Liver (tissue), 9 donors: ENCODE results near the gene MICAL2. TPM values are rescaled to one million over a fixed set of nuclear protein-coding genes. Genes with fewer than 3 reads are reported as not detected.

Source experiments
- DNase-seq: peaks from one replicate; pipeline ENCODE4 v3.0.0-alpha.2; 2017; ENCODE audit warnings: low spot score
- H3K27ac ChIP-seq, 2 donors: one replicate each; pipeline ENCODE4 v1.7.0; 2013; ENCODE audit warnings: inconsistent platforms in 2 of 2, low read length in 2 of 2, control low read depth in 1 of 2, low read depth in 1 of 2, mild to moderate bottlenecking in 1 of 2
- H3K27me3 ChIP-seq, 4 donors: one replicate each; pipeline versions ENCODE4 v1.6.1 to v1.7.0; 2013; ENCODE audit warnings: low read length in 3 of 4, inconsistent platforms in 1 of 4, mild to moderate bottlenecking in 1 of 4, moderate library complexity in 1 of 4; ENCODE audit not compliant: control insufficient read depth in 4 of 4, insufficient read depth in 4 of 4
- H3K36me3 ChIP-seq, 4 donors: one replicate each; pipeline versions ENCODE4 v1.6.1 to v1.7.0; 2013; ENCODE audit warnings: low read length in 3 of 4, mild to moderate bottlenecking in 3 of 4, low read depth in 1 of 4, moderate library complexity in 1 of 4; ENCODE audit not compliant: control insufficient read depth in 4 of 4, insufficient read depth in 3 of 4
- H3K4me1 ChIP-seq, 4 donors: one replicate each; pipeline versions ENCODE4 v1.6.1 to v1.7.0; 2013; ENCODE audit warnings: low read length in 3 of 4, mild to moderate bottlenecking in 3 of 4, moderate library complexity in 1 of 4; ENCODE audit not compliant: control insufficient read depth in 4 of 4, insufficient read depth in 4 of 4
- H3K4me3 ChIP-seq, 3 donors: one replicate each; pipeline versions ENCODE4 v1.6.1 to v1.7.0; 2013; ENCODE audit warnings: low read length in 3 of 3, control low read depth in 1 of 3, low read depth in 1 of 3, mild to moderate bottlenecking in 1 of 3
- H3K9ac ChIP-seq, 2 donors: one replicate each; pipeline ENCODE4 v1.7.0; 2013; ENCODE audit warnings: low read length in 2 of 2, mild to moderate bottlenecking in 2 of 2, moderate library complexity in 2 of 2, control low read depth in 1 of 2, low read depth in 1 of 2
- H3K9me3 ChIP-seq, 4 donors: one replicate each; pipeline versions ENCODE4 v1.6.1 to v1.7.0; 2013; ENCODE audit warnings: low read length in 3 of 4; ENCODE audit not compliant: control insufficient read depth in 4 of 4
- EGR1 ChIP-seq, 2 donors: IDR thresholded peaks; 2 replicates each; pipeline ENCODE4 v1.6.1; 2016 to 2018; ENCODE audit warnings: antibody characterized with exemption in 2 of 2, low read depth in 2 of 2
- FOXA1 ChIP-seq: IDR thresholded peaks from 2 replicates; pipeline ENCODE4 v1.6.1; 2016; ENCODE audit warnings: antibody characterized with exemption
- FOXA2 ChIP-seq: IDR thresholded peaks from 2 replicates; pipeline ENCODE4 v1.6.1; 2016; ENCODE audit warnings: antibody characterized with exemption
- GABPA ChIP-seq, 2 donors: IDR thresholded peaks in 1 of 2; conservative IDR thresholded peaks in 1 of 2; 2 replicates each; pipeline ENCODE4 v1.6.1; 2016; ENCODE audit warnings: antibody characterized with exemption in 2 of 2, mild to moderate bottlenecking in 1 of 2, moderate library complexity in 1 of 2
- HNF4A ChIP-seq, 2 donors: conservative IDR thresholded peaks; 2 replicates each; pipeline ENCODE4 v1.6.1; 2016; ENCODE audit warnings: antibody characterized with exemption in 2 of 2, mild to moderate bottlenecking in 2 of 2
- HNF4G ChIP-seq: IDR thresholded peaks from 2 replicates; pipeline ENCODE4 v1.6.1; 2016; ENCODE audit warnings: antibody characterized with exemption
- NR2F2 ChIP-seq: IDR thresholded peaks from 2 replicates; pipeline ENCODE4 v1.6.1; 2016; ENCODE audit warnings: antibody characterized with exemption
- RAD21 ChIP-seq, 2 donors: IDR thresholded peaks; 2 replicates each; pipeline ENCODE4 v1.6.1; 2016; ENCODE audit warnings: antibody characterized with exemption in 2 of 2, mild to moderate bottlenecking in 2 of 2
- RXRA ChIP-seq, 2 donors: IDR thresholded peaks; 2 replicates each; pipeline ENCODE4 v1.6.1; 2017 to 2018; ENCODE audit warnings: antibody characterized with exemption in 2 of 2, mild to moderate bottlenecking in 1 of 2
- SP1 ChIP-seq: IDR thresholded peaks from 2 replicates; pipeline ENCODE4 v1.6.1; 2018; ENCODE audit warnings: antibody characterized with exemption, mild to moderate bottlenecking
- TAF1 ChIP-seq: conservative IDR thresholded peaks from 2 replicates; pipeline ENCODE4 v1.6.1; 2016; ENCODE audit warnings: antibody characterized with exemption, mild to moderate bottlenecking
- YY1 ChIP-seq: IDR thresholded peaks from 2 replicates; pipeline ENCODE4 v1.6.1; 2016; ENCODE audit warnings: antibody characterized with exemption, mild to moderate bottlenecking
- ZBTB33 ChIP-seq: IDR thresholded peaks from 2 replicates; pipeline ENCODE4 v1.6.1; 2016; ENCODE audit warnings: antibody characterized with exemption
- WGBS: extraction: QIAGEN DNeasy Blood & Tissue Kit; methylation state at CpG from one replicate; pipeline ENCODE4 v1.1.7; 2013; 5-methylcytosine and 5-hydroxymethylcytosine counted together
- polyA plus RNA-seq, 2 donors: library from polyadenylated mRNA; stranded (reverse) in 1 of 2; unstranded in 1 of 2; fragments of 200-250 nt in 1 of 2; fragments of >200 nt in 1 of 2; fragmentation: Nextera tagmentation in 1 of 2; extraction: Ambion mirVana in 1 of 2; gene quantifications; one replicate each; pipeline versions ENCODE4 v1.2.1 to v1.2.3, GENCODE V29; 2013 to 2015
- total RNA-seq, 2 donors: library from RNA; depleted of rRNA; stranded (reverse); fragments of >200 nt; gene quantifications; one replicate each; pipeline ENCODE4 v1.2.3, GENCODE V29; 2014
- TF ChIP-seq, protein P1 (sequence below): IDR thresholded peaks from 2 replicates; pipeline ENCODE4 v1.6.1; 2016; ENCODE audit warnings: antibody characterized with exemption, mild to moderate bottlenecking
- TF ChIP-seq, protein P2 (sequence below): IDR thresholded peaks from 2 replicates; pipeline ENCODE4 v1.6.1; 2016; ENCODE audit warnings: antibody characterized with exemption
- TF ChIP-seq, protein P3 (sequence below): IDR thresholded peaks from 2 replicates; pipeline ENCODE4 v1.6.1; 2016; ENCODE audit warnings: antibody characterized with exemption
- TF ChIP-seq, protein P4 (sequence below): fragments of 150-350 bp; IDR thresholded peaks from 2 replicates; pipeline ENCODE4 v1.5.1; 2017; ENCODE audit warnings: improper control_type of control experiment, low read depth, low read length; ENCODE audit not compliant: missing input control
- donor health status: healthy.
- donor health status: healthy.
- donor health status: healthy.
- donor health status: healthy.
- donor health status: healthy.

The MICAL2 gene
- total and polyA plus RNA-seq, 4 donors = 17.5 to 113 (median 42.9) TPM

GRCh38 chr11:12226093-12226492, 115.7 kb downstream of the MICAL2 start:
- 98% methylated on average over 8 of the region's 8 CpGs for WGBS
- H3K4me1 ChIP-seq = peaks cover 6 to 18% (median 12%) of the 10 kb centered on the region in 4 donors
- peaks cover 3 to 47% (median 22%) of the 10 kb centered on the region in 4 donors for H3K36me3 ChIP-seq
- no peak overlapping the region for H3K9ac ChIP-seq
- H3K4me3 ChIP-seq = no peak overlapping the region
- no peaks in the 10 kb centered on the region for H3K27me3 ChIP-seq
- no peaks in the 10 kb centered on the region for H3K9me3 ChIP-seq
- H3K27ac ChIP-seq = no peak overlapping the region
- TF ChIP-seq GABPA (IDR thresholded peaks at IDR 0.05 in 1 of 2, conservative IDR thresholded peaks at IDR 0.05 in 1 of 2) (no peak), YY1 (no peak), TAF1 (no peak), NR2F2 (no peak), FOXA2 (no peak), RAD21 (IDR thresholded peaks at IDR 0.05) (no peak)
- TF ChIP-seq, protein P1, sequence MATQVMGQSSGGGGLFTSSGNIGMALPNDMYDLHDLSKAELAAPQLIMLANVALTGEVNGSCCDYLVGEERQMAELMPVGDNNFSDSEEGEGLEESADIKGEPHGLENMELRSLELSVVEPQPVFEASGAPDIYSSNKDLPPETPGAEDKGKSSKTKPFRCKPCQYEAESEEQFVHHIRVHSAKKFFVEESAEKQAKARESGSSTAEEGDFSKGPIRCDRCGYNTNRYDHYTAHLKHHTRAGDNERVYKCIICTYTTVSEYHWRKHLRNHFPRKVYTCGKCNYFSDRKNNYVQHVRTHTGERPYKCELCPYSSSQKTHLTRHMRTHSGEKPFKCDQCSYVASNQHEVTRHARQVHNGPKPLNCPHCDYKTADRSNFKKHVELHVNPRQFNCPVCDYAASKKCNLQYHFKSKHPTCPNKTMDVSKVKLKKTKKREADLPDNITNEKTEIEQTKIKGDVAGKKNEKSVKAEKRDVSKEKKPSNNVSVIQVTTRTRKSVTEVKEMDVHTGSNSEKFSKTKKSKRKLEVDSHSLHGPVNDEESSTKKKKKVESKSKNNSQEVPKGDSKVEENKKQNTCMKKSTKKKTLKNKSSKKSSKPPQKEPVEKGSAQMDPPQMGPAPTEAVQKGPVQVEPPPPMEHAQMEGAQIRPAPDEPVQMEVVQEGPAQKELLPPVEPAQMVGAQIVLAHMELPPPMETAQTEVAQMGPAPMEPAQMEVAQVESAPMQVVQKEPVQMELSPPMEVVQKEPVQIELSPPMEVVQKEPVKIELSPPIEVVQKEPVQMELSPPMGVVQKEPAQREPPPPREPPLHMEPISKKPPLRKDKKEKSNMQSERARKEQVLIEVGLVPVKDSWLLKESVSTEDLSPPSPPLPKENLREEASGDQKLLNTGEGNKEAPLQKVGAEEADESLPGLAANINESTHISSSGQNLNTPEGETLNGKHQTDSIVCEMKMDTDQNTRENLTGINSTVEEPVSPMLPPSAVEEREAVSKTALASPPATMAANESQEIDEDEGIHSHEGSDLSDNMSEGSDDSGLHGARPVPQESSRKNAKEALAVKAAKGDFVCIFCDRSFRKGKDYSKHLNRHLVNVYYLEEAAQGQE = no peak
- DNase-seq = no peak

- Histone ChIP-seq H3K36me3 (peaks cover 3 to 52% (median 26%) of the 10 kb centered on the region in 4 donors), H3K27ac (no peak overlapping the region), H3K27me3 (no peaks in the 10 kb centered on the region), H3K9ac (no peak overlapping the region), H3K9me3 (no peaks in the 10 kb centered on the region), H3K4me1 (peaks cover 0 to 2% (median 0%) of the 10 kb centered on the region in 4 donors), H3K4me3 (no peak overlapping the region)
- 63% methylated on average over 7 of the region's 7 CpGs for WGBS
- no peak for DNase-seq
- TF ChIP-seq, protein P2, sequence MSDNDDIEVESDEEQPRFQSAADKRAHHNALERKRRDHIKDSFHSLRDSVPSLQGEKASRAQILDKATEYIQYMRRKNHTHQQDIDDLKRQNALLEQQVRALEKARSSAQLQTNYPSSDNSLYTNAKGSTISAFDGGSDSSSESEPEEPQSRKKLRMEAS = no peak
- TF ChIP-seq RXRA (IDR thresholded peaks at IDR 0.05) (no peak), SP1 (no peak), EGR1 (IDR thresholded peaks at IDR 0.05; ENCODE audit: low read depth in 2 of 2) (no peak), ZBTB33 (no peak), FOXA2 (no peak), FOXA1 (no peak), NR2F2 (no peak), TAF1 (no peak), HNF4A (conservative IDR thresholded peaks at IDR 0.05) (no peak), RAD21 (IDR thresholded peaks at IDR 0.05) (no peak), GABPA (IDR thresholded peaks at IDR 0.05 in 1 of 2, conservative IDR thresholded peaks at IDR 0.05 in 1 of 2) (no peak), HNF4G (no peak)
- TF ChIP-seq, protein P3, sequence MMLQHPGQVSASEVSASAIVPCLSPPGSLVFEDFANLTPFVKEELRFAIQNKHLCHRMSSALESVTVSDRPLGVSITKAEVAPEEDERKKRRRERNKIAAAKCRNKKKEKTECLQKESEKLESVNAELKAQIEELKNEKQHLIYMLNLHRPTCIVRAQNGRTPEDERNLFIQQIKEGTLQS = no peak
- TF ChIP-seq, protein P4, sequence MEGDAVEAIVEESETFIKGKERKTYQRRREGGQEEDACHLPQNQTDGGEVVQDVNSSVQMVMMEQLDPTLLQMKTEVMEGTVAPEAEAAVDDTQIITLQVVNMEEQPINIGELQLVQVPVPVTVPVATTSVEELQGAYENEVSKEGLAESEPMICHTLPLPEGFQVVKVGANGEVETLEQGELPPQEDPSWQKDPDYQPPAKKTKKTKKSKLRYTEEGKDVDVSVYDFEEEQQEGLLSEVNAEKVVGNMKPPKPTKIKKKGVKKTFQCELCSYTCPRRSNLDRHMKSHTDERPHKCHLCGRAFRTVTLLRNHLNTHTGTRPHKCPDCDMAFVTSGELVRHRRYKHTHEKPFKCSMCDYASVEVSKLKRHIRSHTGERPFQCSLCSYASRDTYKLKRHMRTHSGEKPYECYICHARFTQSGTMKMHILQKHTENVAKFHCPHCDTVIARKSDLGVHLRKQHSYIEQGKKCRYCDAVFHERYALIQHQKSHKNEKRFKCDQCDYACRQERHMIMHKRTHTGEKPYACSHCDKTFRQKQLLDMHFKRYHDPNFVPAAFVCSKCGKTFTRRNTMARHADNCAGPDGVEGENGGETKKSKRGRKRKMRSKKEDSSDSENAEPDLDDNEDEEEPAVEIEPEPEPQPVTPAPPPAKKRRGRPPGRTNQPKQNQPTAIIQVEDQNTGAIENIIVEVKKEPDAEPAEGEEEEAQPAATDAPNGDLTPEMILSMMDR = no peak
- TF ChIP-seq, protein P1 = no peak
These were observed 119.2 kb downstream of the MICAL2 start for GRCh38 chr11:12229450-12230229.
